Endodermal cell (in vitro differentiated cells): ENCODE measurements around the gene VCX2. TPM values are rescaled to one million over a fixed set of nuclear protein-coding genes. Genes with fewer than 3 reads are reported as not detected.

Experiments
- DNase-seq: peaks from one replicate; pipeline ENCODE4 v3.0.0-alpha.2; 2017
- H3K27ac ChIP-seq: 2 replicates; pipeline ENCODE4 v1.5.1; 2013; ENCODE audit warnings: mild to moderate bottlenecking, low read depth, low read length, moderate library complexity
- H3K27me3 ChIP-seq: 2 replicates; pipeline ENCODE4 v1.6.1; 2013; ENCODE audit warnings: mild to moderate bottlenecking, low read length, moderate library complexity; ENCODE audit not compliant: insufficient read depth, control insufficient read depth, poor library complexity, severe bottlenecking
- H3K36me3 ChIP-seq: 2 replicates; pipeline ENCODE4 v1.7.0; 2013; ENCODE audit warnings: mild to moderate bottlenecking, low read length, moderate library complexity; ENCODE audit not compliant: control insufficient read depth, insufficient read depth
- H3K4me1 ChIP-seq: one replicate; pipeline ENCODE4 v1.7.0; 2013; ENCODE audit warnings: low read length; ENCODE audit not compliant: control insufficient read depth, insufficient read depth
- H3K4me3 ChIP-seq: 2 replicates; pipeline ENCODE4 v1.5.1; 2013; ENCODE audit warnings: mild to moderate bottlenecking, low read length, moderate library complexity
- H3K9ac ChIP-seq: 2 replicates; pipeline ENCODE4 v1.6.1; 2013; ENCODE audit warnings: mild to moderate bottlenecking, low read length, moderate library complexity; ENCODE audit not compliant: poor library complexity, severe bottlenecking; ENCODE audit errors: extremely low read depth
- H3K9me3 ChIP-seq: 2 replicates; pipeline ENCODE4 v1.6.1; 2013; ENCODE audit warnings: mild to moderate bottlenecking, low read length, moderate library complexity; ENCODE audit not compliant: control insufficient read depth
- H3K27ac Mint-ChIP-seq: 2 replicates; pipeline ENCODE4 v1.8.0; 2020; ENCODE audit warnings: mixed read lengths
- H3K27me3 Mint-ChIP-seq: 2 replicates; pipeline ENCODE4 v1.8.0; 2021; ENCODE audit warnings: mild to moderate bottlenecking, mixed read lengths; ENCODE audit not compliant: insufficient read depth
- H3K36me3 Mint-ChIP-seq: 2 replicates; pipeline ENCODE4 v1.8.0; 2020; ENCODE audit warnings: low read depth, mixed read lengths
- H3K4me1 Mint-ChIP-seq: 2 replicates; pipeline ENCODE4 v1.8.0; 2020; ENCODE audit warnings: mixed read lengths
- H3K4me3 Mint-ChIP-seq: 2 replicates; pipeline ENCODE4 v1.8.0; 2020; ENCODE audit warnings: mild to moderate bottlenecking, moderate library complexity, mixed read lengths
- H3K9me3 Mint-ChIP-seq: 2 replicates; pipeline ENCODE4 v1.8.0; 2020; ENCODE audit warnings: mild to moderate bottlenecking, mixed read lengths
- CTCF ChIP-seq: fragments of 200-600 bp; sonication (generic); conservative IDR thresholded peaks from 2 replicates; pipeline ENCODE4 v1.5.0; 2021; ENCODE audit warnings: antibody characterized with exemption, mild to moderate bottlenecking
- WGBS, 2 experiments: methylation state at CpG; one replicate each; pipeline versions ENCODE4 v1.1.5 to v1.1.7; 2013; ENCODE audit warnings: missing lambda C conversion rate in 2 of 2, mixed read lengths in 1 of 2; ENCODE audit not compliant: insufficient coverage in 1 of 2, insufficient read length in 1 of 2; 5-methylcytosine and 5-hydroxymethylcytosine counted together
- total RNA-seq, 2 donors: library from RNA; stranded (reverse); fragmentation: NEBNext Ultra II Directional in 1 of 2; extraction: Animal tissue kit (Norgen Biotek cat#: 25700) in 1 of 2; gene quantifications; 2 replicates in 1 of 2; 3 replicates in 1 of 2; pipeline ENCODE4 v1.2.1, GENCODE V29; 2021

The VCX2 gene
- total RNA-seq, 2 donors from 2014 or later = not detected

- TF ChIP-seq CTCF = no peak
- Mint-ChIP-seq H3K36me3 (no peaks in the 10 kb centered on the region), H3K4me1 (peaks cover 4% of the 10 kb centered on the region), H3K9me3 (peaks cover 3% of the 10 kb centered on the region), H3K4me3 (no peak overlapping the region), H3K27me3 (no peaks in the 10 kb centered on the region), H3K27ac (no peak overlapping the region)
- no peak for DNase-seq
- no peak overlapping the region for H3K27ac ChIP-seq
- WGBS, 2 experiments = no CpG with 5 or more reads among the region's 2 CpGs
- no peaks in the 10 kb centered on the region for H3K36me3 ChIP-seq
- H3K27me3 ChIP-seq = no peaks in the 10 kb centered on the region
- H3K9me3 ChIP-seq = no peaks in the 10 kb centered on the region
- H3K4me1 ChIP-seq = no peaks in the 10 kb centered on the region
- H3K4me3 ChIP-seq = no peak overlapping the region
- H3K9ac ChIP-seq = no peak overlapping the region
These were observed 21.2 kb upstream of the VCX2 start for GRCh38 chrX:8192276-8192675.

GRCh38 chrX:8191022-8191421, 20.0 kb upstream of the VCX2 start:
- TF ChIP-seq CTCF = no peak
- no peak overlapping the region for H3K4me3 Mint-ChIP-seq
- Histone ChIP-seq H3K4me1 (no peaks in the 10 kb centered on the region), H3K9me3 (no peaks in the 10 kb centered on the region), H3K27ac (no peak overlapping the region), H3K4me3 (no peak overlapping the region), H3K9ac (no peak overlapping the region), H3K27me3 (no peaks in the 10 kb centered on the region), H3K36me3 (no peaks in the 10 kb centered on the region)
- H3K9me3 Mint-ChIP-seq = peaks cover 3% of the 10 kb centered on the region
- no peak overlapping the region for H3K27ac Mint-ChIP-seq
- 89 to 100% methylated on average over 2 to 8 of the region's 8 CpGs for WGBS, 2 experiments
- H3K4me1 Mint-ChIP-seq = peaks cover 4% of the 10 kb centered on the region
- DNase-seq = no peak
- H3K27me3 Mint-ChIP-seq = no peaks in the 10 kb centered on the region
- no peaks in the 10 kb centered on the region for H3K36me3 Mint-ChIP-seq

DNA sequence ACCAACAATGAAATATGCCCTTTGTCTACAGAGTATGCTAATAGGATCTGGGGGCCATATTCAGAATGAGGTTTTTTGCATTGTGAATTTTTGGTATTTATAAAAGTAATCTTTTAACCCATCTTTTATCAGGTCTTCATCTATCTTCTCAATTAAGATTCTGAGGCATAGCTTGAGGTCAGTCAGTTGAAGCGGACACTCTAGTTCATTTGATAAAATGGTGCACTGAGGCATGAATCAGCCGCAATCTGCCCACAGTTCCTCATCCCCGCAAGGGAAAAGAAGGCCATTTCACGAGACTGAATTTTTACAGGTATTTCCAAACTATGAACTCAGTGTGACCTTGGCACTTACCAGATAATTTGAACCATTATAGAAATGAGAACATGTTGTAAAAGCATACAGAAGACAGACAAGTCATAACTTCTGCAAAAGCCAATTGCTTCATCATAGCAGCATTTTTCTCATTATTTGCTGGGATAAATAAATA, 19.3 kb upstream of the VCX2 start:
- Mint-ChIP-seq H3K27me3 (no peaks in the 10 kb centered on the region), H3K4me1 (peaks cover 4% of the 10 kb centered on the region), H3K9me3 (peaks cover 3% of the 10 kb centered on the region), H3K36me3 (no peaks in the 10 kb centered on the region), H3K27ac (no peak overlapping the region), H3K4me3 (no peak overlapping the region)
- TF ChIP-seq CTCF = no peak
- Histone ChIP-seq H3K9me3 (no peaks in the 10 kb centered on the region), H3K27me3 (no peaks in the 10 kb centered on the region), H3K4me3 (no peak overlapping the region), H3K4me1 (no peaks in the 10 kb centered on the region), H3K27ac (no peak overlapping the region), H3K36me3 (no peaks in the 10 kb centered on the region), H3K9ac (no peak overlapping the region)
- 87 to 92% methylated on average over 4 of the region's 4 CpGs for WGBS, 2 experiments
- DNase-seq = no peak
